GM12878 (cell line): ENCODE results near the gene MEGF11. TPM values are rescaled to one million over a fixed set of nuclear protein-coding genes. Genes with fewer than 3 reads are reported as not detected.

Source experiments
- ATAC-seq: fragments of 200-7000 bp; cut with Tn5 transposase; 3 replicates; pipeline ENCODE4 v1.9.1; 2020; ENCODE audit warnings: mild to moderate bottlenecking, moderate library complexity
- BruUV-seq: library from RNA; stranded (reverse); fragments of 400-500 nt; replicated peaks from 2 replicates; lab custom pipeline; 2021; lab: Mats Ljungman, UMichigan
- CTCF ChIA-PET: fragments of 300-600 bp; sonication (Branson Sonifier 250); formaldehyde crosslinking; extraction: SDS; loops from one replicate; lab custom pipeline; 2021; ENCODE audit warnings: inconsistent platforms; lab: Yijun Ruan, JAX
- POLR2A ChIA-PET: fragments of 350-600 bp; formaldehyde crosslinking; extraction: SDS; loops from one replicate; lab custom pipeline; 2021; ENCODE audit warnings: inconsistent platforms; lab: Charles Lee
- RAD21 ChIA-PET: fragments of 300-600 bp; sonication (Branson Sonifier 250); formaldehyde crosslinking; loops from one replicate; lab custom pipeline; 2023; ENCODE audit warnings: antibody characterized with exemption; ENCODE audit not compliant: unreplicated experiment; lab: Charles Lee
- SMC1A ChIA-PET: fragments of 300-600 bp; sonication (Branson Sonifier 250); formaldehyde crosslinking; loops from one replicate; lab custom pipeline; 2023; ENCODE audit not compliant: unreplicated experiment, uncharacterized antibody; lab: Charles Lee
- DNase-seq: peaks from one replicate; pipeline ENCODE4 v3.0.0-alpha.2; 2011; ENCODE audit warnings: low read depth, low spot score
- FAIRE-seq: peaks from 3 replicates; lab custom pipeline; 2011; peaks lifted over from hg19 to GRCh38; lab: Jason Lieb, UNC
- H2AFZ ChIP-seq: 2 replicates; pipeline ENCODE4 v1.6.0; 2011; ENCODE audit warnings: low read depth, low read length, control low read depth; ENCODE audit not compliant: control insufficient read depth
- H3K27ac ChIP-seq: 2 replicates; pipeline ENCODE4 v1.5.1; 2011; ENCODE audit warnings: control low read depth; ENCODE audit not compliant: control insufficient read depth, insufficient read depth
- H3K27me3 ChIP-seq, 2 experiments: replicated peaks in 1 of 2; 2 replicates each; pipeline versions ENCODE4 v1.6.0 to v1.6.1; 2011; ENCODE audit warnings: low read length in 1 of 2; ENCODE audit not compliant: control insufficient read depth in 2 of 2, insufficient read depth in 2 of 2
- H3K36me3 ChIP-seq, 2 experiments: 2 replicates each; pipeline ENCODE4 v1.5.1; 2011; ENCODE audit warnings: low read length in 1 of 2; ENCODE audit not compliant: control insufficient read depth in 2 of 2, insufficient read depth in 2 of 2
- H3K4me1 ChIP-seq: 2 replicates; pipeline ENCODE4 v1.6.1; 2011; ENCODE audit warnings: mild to moderate bottlenecking, low read length, moderate library complexity, mixed read lengths; ENCODE audit not compliant: control insufficient read depth, insufficient read depth
- H3K4me2 ChIP-seq: 2 replicates; pipeline ENCODE4 v1.6.0; 2011; ENCODE audit warnings: control low read depth; ENCODE audit not compliant: control insufficient read depth, insufficient read depth
- H3K4me3 ChIP-seq: fragments of 200-600 bp; sonication (generic); 2 replicates; pipeline ENCODE4 v1.5.1; 2016
- H3K79me2 ChIP-seq: 2 replicates; pipeline ENCODE4 v1.6.0; 2011; ENCODE audit warnings: low read length; ENCODE audit not compliant: control insufficient read depth, insufficient read depth
- H3K9ac ChIP-seq: 2 replicates; pipeline ENCODE4 v1.8.0; 2011; ENCODE audit warnings: low read length, control low read depth, mixed read lengths; ENCODE audit not compliant: control insufficient read depth, insufficient read depth
- H3K9me3 ChIP-seq: replicated peaks from 3 replicates; pipeline ENCODE4 v1.5.1; 2011; ENCODE audit warnings: mild to moderate bottlenecking, low read length; ENCODE audit not compliant: control insufficient read depth, insufficient read depth
- H4K20me1 ChIP-seq: 2 replicates; pipeline ENCODE4 v1.6.0; 2011; ENCODE audit not compliant: control insufficient read depth, insufficient read depth
- BCLAF1 ChIP-seq: fragments of 450-650 bp; IDR thresholded peaks from 2 replicates; pipeline ENCODE4 v1.6.1; 2017; ENCODE audit warnings: antibody characterized with exemption, mild to moderate bottlenecking, moderate library complexity
- EED ChIP-seq: sonication (generic); IDR thresholded peaks from 2 replicates; pipeline ENCODE4 v1.6.1; 2016; ENCODE audit warnings: antibody characterized with exemption, low read depth
- PBX3 ChIP-seq: IDR thresholded peaks from 2 replicates; pipeline ENCODE4 v1.6.1; 2011; ENCODE audit warnings: mild to moderate bottlenecking, low read depth, low read length, moderate library complexity; ENCODE audit not compliant: insufficient replicate concordance
- RBBP5 ChIP-seq: fragments of 200-600 bp; sonication (generic); conservative IDR thresholded peaks from 2 replicates; pipeline ENCODE4 v1.6.1; 2016
- RELA ChIP-seq: fragments of 450-650 bp; IDR thresholded peaks from 2 replicates; pipeline ENCODE4 v1.8.0; 2014; ENCODE audit warnings: borderline replicate concordance; ENCODE audit not compliant: partially characterized antibody
- SREBF2 ChIP-seq: IDR thresholded peaks from 2 replicates; pipeline ENCODE4 v1.6.1; 2012; ENCODE audit warnings: mild to moderate bottlenecking, low read length
- ZNF217 ChIP-seq: fragments of 450-650 bp; IDR thresholded peaks from 2 replicates; pipeline ENCODE4 v1.6.1; 2017; ENCODE audit warnings: antibody characterized with exemption, mild to moderate bottlenecking
- ZNF622 ChIP-seq: fragments of 450-650 bp; IDR thresholded peaks from 2 replicates; pipeline ENCODE4 v1.6.1; 2017; ENCODE audit warnings: mild to moderate bottlenecking, inconsistent platforms
- WGBS: methylation state at CpG from one replicate; pipeline ENCODE4 v1.1.6; 2016; ENCODE audit warnings: low lambda C conversion rate; ENCODE audit not compliant: insufficient replicate concordance, insufficient coverage; ENCODE audit errors: missing lambda C conversion rate; 5-methylcytosine and 5-hydroxymethylcytosine counted together
- in situ Hi-C: fragments of 300-500 bp; cut with MboI; formaldehyde crosslinking; loops from 9 replicates; pipeline ENCODE4 v1.14.3; 2018; ENCODE audit warnings: mixed read lengths
- intact Hi-C: fragments of 100-400 bp; cut with micrococcal nuclease; formaldehyde crosslinking; loops from one replicate; pipeline ENCODE4 v1.14.2; 2022; ENCODE audit not compliant: unreplicated experiment
- polyA plus RNA-seq, 11 experiments: library from polyadenylated mRNA; depleted of rRNA in 4 of 11; unstranded in 6 of 11; stranded (reverse) in 5 of 11; fragments of >200 nt; fragmentation: Nextera tagmentation in 4 of 11; fragmentation: Illumina TruSeq in 1 of 11; extraction: Ambion mirVana in 4 of 11; extraction: Trizol in 1 of 11; gene quantifications; 1 replicate in 1 of 11; 2 replicates in 10 of 11; pipeline versions ENCODE4 v1.2.1 to v1.2.3, GENCODE V29; 2011 to 2016; ENCODE audit warnings: inconsistent platforms in 2 of 11, missing spikeins in 2 of 11, low read depth in 1 of 11
- total RNA-seq, 4 experiments: library from RNA; depleted of rRNA in 3 of 4; stranded (reverse); fragments of >200 nt in 3 of 4; fragmentation: Illumina TruSeq in 1 of 4; extraction: Trizol in 1 of 4; gene quantifications; 2 replicates each; pipeline versions ENCODE4 v1.2.1 to v1.2.3, GENCODE V29; 2013 to 2021

The MEGF11 gene
- total and polyA plus RNA-seq, 10 of the 15 experiments (the other 5 are each of a cell fraction or from before 2014, with no cell fraction given): 0.03 to 1.7 (median 0.49) TPM

- TF ChIP-seq BCLAF1: no peak
Measured at GRCh38 chr15:66025972-66026371, 227.6 kb downstream of the MEGF11 start (continued).

GRCh38 chr15:66025015-66025452 lies 228.5 kb downstream of the MEGF11 start:
- Histone ChIP-seq H3K27me3 (no peaks in the 10 kb centered on the region; a peak in 2 of 4 replicates), H3K27ac (no peak overlapping the region), H3K9me3 (no peaks in the 10 kb centered on the region), H2AFZ (no peak overlapping the region), H4K20me1 (no peaks in the 10 kb centered on the region), H3K4me1 (no peaks in the 10 kb centered on the region), H3K4me3 (no peak overlapping the region), H3K36me3 (no peaks in the 10 kb centered on the region), H3K79me2 (no peaks in the 10 kb centered on the region), H3K4me2 (no peak overlapping the region)
- FAIRE-seq (no peak), DNase-seq (no peak), ATAC-seq (no peak)
- SMC1A ChIA-PET: no interaction called here
- CTCF ChIA-PET: interaction anchor here (0.7 kb wide), 1 partner anchor 108 kb away, joined by 3 read pairs; no protein-coding TSS in a partner anchor
- intact Hi-C loops (no loop called here), in situ Hi-C loops (no loop called here)
- BruUV-seq: no TSS peak
- WGBS: 9% methylated on average over 4 of the region's 4 CpGs
- RAD21 ChIA-PET: no interaction called here
- TF ChIP-seq RBBP5: no peak
- no peak for TF ChIP-seq ZNF217
- TF ChIP-seq PBX3: no peak
- no peak for TF ChIP-seq ZNF622
- TF ChIP-seq RELA: no peak
- TF ChIP-seq EED: no peak
- TF ChIP-seq SREBF2: no peak
- TF ChIP-seq, all 136 proteins: peak for 0
- H3K9ac ChIP-seq: no peak overlapping the region
- POLR2A ChIA-PET: no interaction called here
